HG03521 (cell line): Measurements from ENCODE around the gene CENPX.
"Not testable (repeated sequence)": the region's sequence is repeated elsewhere in the genome, so short reads cannot be mapped to it uniquely, and the experiment has no call there.

ENCODE experiments used
- ATAC-seq: cut with Tn5 transposase; IDR thresholded peaks from one replicate; pipeline ENCODE4 v1.9.1; 2021; ENCODE audit warnings: mild to moderate bottlenecking, moderate library complexity; ENCODE audit not compliant: unreplicated experiment

Gene CENPX

DNA sequence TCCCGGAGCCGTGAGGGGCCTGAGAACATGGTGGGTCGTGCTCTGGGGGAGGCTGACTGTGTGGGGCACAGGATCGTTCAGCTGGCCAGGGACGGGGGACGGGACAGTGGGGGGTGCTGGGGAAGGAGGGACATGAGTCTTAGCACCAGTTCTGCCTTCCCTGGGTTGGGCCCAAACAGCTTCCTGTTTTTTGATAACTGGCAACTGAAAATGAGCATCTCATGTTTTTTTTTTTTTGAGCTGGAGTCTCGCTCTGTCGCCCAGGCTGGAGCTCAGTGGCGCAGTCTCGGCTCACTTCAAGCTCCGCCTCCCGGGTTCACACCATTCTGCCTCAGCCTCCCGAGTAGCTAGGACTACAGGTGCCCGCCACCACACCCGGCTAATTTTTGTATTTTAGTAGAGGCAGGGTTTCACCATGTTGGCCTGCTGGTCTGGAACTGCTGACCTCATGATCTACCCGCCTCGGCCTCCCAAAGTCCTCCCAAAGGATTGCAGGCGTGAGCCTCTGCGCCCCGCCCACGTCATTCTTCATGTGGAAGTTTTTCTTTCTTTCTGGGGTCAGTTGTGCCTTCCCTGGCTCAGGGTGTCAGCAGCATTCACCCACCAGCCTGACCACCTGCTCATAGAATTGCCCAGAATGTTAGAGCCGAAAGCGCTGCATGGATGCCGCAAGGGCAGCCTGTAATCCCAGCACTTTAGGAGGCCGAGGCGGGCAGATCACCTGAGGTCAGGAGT is 38.9 kb downstream of the CENPX start:
- ATAC-seq, result no peak

DNA sequence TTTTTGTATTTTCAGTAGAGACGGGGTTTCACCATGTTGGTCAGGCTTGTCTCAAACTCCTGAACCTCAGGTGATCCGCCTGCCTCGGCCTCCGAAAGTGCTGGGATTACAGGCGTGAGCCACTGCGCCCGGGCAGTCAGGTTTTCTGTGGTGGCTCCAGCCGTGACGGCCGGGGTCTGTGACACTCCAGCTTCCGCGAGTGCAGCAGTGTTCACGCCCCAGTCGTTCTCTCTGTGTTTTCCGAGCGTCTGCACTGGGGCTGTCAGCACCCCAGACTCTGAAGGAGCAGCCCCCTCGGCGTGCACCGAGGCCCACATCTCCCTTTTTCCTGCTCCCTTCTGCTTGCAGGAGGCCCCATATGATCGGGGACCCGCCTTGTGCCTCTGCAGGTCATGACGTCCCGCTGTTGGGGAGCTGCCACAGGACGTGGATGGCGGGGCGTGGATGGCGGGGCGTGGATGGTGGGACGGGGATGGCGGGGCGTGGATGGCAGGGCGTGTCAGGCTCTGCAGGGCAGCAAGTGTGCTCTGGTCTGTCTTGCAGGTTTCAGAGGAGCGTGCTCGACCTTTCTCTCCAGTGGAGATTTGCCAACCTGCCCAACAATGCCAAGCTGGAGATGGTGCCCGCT is 39.6 kb downstream of the CENPX start:
- no peak for ATAC-seq

DNA sequence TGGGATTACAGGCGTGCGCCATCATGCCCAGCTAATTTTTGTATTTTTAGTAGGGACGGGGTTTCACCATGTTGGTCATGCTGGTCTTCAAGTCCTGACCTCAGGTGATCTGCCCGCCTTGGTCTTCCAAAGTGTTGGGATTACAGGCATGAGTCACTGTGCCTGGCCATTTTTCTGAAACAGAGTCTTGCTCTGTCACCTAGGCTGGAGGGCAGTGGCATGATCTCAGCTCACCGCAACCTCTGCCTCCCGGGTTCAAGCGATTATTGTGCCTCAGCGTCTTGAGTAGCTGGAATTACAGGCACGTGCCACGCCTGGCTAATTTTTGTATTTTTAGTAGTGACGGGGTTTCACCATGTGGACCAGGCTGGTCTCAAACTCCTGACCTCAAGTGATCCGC is 41.2 kb downstream of the CENPX start:
- not testable (repeated sequence) for ATAC-seq

GRCh38 chr17:81980707-81981343 is 41.9 kb downstream of the CENPX start:
- no peak for ATAC-seq

- no peak for ATAC-seq
Observed at GRCh38 chr17:81980122-81980521, 42.6 kb downstream of the CENPX start.

DNA sequence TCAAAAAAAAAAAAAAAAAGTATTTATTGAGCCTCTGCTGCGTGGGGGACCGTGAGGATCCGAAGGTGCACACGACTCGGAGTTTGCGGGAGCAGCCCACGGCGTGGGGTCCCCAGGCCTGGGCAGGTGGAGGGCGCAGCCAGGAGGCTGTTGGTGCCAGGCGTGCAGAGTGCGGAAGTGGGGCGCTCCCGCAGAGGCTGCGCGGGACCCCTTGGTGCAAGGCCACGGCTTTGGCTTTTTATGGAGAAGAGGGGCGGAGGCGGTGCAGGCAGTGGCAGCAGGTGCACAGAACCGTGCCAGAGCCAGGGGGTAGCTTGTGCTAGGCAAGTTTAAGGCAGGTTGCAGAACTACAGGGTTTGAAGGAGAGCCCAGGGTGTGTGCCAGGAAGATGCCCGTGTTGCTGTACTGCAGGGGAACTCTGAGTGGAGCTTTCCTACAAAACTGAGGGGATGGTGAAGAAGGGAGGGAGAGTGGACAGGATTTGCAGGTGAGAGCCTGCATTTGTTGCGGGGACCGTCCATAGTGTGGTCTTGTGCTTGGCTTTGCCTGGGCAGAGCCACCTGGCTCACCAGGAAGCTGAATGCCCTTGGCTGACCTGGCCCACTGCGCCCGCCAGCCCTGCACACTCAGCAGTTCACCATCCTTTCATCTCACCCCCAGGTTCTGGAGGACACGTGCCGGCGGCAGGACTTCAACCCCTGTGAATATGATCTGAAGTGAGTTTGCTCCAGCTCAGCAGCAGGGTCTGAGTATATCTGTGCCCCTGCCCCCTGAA is 44.0 kb downstream of the CENPX start:
- no peak for ATAC-seq

GRCh38 chr17:81977211-81977808 is 45.4 kb downstream of the CENPX start, which contains the start of gene ASPSCR1:
ASPSCR1 (plus strand) TSS chr17:81977629; CDS start chr17:81977647, 18 bp downstream.
- peak; percentile 80 for ATAC-seq

DNA sequence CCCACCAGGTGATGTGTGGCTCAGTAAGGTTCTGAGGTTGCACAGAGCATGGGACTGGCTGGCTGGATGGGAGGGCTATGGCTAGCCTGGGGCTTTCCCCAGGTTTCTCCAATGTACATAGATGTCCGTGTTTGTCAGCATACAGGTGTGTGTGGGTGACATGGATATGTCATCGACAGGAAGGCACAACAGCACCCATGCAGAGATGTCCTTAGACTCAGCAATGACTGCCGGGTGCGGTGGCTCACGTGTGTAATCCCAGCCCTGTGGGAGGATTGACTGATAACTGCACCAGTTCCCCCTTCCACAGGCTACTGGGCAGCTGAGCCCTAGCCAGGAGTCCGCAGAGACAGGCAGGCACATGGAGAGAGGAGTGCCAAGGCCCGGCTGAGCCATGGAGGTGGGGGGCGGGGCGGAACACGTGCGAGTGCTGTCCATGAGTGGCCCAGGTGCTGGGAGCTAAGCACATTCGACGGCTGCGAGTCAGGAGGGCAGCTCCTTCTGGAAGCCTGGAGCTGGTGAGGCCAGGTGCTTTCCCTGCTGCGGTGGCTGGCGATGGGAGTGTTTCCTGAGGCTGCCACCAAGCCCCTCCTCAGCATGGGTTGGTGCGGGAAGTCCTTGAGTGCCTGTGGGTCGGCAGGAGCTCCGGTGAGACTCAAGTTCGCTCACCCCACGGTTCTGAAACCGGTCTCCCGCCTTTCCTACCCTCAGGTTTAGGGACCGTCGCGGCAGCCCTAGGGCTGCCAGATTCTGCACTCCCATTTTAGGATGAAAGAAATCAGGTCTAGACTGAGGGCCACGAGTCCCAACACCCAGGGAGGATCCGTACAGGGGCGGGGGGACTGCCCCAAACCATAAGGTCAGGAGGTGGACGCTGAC is 46.1 kb downstream of the CENPX start:
- no peak for ATAC-seq

DNA sequence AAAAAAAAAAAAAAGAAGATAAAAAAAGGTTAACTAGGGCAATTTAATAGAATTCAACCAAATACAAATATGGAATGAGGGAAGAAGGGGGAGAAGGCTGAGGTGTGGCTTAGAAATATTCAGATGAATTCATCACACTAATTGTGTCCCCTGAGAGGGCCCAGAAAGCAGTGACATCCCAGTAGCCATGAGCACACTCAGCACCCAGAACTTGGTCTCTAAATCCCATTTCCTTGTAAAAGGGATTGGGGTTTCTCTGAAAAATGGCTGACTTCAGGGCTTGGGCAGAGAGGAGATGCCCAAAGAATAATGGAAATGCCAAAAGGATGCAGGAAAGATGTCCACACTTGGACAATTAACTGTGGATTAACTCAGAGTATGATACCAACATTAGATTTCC is 49.2 kb downstream of the CENPX start:
- ATAC-seq, result no peak

DNA sequence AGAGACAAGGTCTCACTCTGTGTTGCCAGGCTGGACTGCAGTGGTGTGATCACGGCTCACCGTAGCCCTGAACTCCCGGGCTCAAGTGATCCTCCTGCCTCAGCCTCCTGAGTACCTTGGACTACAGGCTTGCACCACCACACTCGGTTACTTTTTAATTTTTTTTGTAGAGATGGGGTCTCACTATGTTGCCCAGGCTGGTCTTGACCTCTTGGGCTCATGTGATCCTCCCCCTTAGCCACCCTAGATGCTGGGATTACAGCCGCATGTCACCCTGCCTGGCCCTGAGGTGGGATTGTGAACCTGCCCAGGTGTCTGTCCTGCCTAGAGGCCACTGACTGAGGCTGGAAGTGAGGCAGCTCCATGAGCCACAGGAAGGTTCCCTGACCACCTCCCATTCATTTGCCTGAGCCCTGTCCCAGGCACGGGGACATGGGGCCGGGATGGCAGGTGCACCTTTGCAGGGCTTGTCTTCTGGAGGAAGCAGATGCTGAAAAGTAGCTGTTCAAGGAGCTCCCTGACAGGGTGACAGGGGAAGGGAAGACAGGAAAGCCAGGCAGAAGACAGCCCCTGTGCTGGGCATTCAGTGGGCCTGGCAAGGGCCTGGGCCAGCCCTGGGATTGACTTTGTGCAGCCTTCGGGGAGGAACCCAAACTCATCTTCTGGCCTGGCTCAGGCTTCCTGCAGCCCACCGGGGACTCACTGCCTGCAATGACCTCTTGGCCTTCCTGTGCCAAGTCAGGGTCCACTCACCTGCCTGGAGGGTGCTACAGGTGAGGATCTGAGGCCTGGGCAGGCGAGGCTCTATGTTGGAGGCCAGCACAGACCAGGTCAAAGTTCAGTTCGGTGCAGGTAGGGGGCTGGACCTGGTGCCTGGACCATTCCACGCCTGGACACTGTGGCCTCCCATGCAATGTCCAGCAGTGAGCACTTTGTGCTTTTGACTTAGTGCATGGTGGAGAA is 53.5 kb downstream of the CENPX start:
- no peak for ATAC-seq
